Nephron (organoid): ENCODE data around the gene KCNS1.

Experiments
- H3K27ac Mint-ChIP-seq, 3 experiments: 2 replicates each; pipeline ENCODE4 v1.8.0; 2020; ENCODE audit warnings: mixed read lengths in 3 of 3, mild to moderate bottlenecking in 2 of 3, moderate library complexity in 1 of 3
- H3K27me3 Mint-ChIP-seq: 2 replicates; pipeline ENCODE4 v1.8.0; 2021; ENCODE audit warnings: low read depth, mild to moderate bottlenecking, moderate library complexity, mixed read lengths
- H3K36me3 Mint-ChIP-seq: 2 replicates; pipeline ENCODE4 v1.8.0; 2020; ENCODE audit warnings: low read depth, mixed read lengths
- H3K4me1 Mint-ChIP-seq: 2 replicates; pipeline ENCODE4 v1.8.0; 2020; ENCODE audit warnings: mixed read lengths
- H3K4me3 Mint-ChIP-seq, 3 experiments: 2 replicates each; pipeline ENCODE4 v1.8.0; 2020; ENCODE audit warnings: mild to moderate bottlenecking in 3 of 3, mixed read lengths in 3 of 3, moderate library complexity in 2 of 3
- H3K9me3 Mint-ChIP-seq: 2 replicates; pipeline ENCODE4 v1.8.0; 2020; ENCODE audit warnings: mixed read lengths
- TF ChIP-seq, protein P1 (sequence below), 3 experiments: fragments of 200-600 bp; sonication (generic); IDR thresholded peaks; one replicate each; pipeline ENCODE4 v1.5.0; 2021; ENCODE audit warnings: antibody characterized with exemption in 3 of 3; ENCODE audit not compliant: unreplicated experiment in 3 of 3

Gene KCNS1

DNA sequence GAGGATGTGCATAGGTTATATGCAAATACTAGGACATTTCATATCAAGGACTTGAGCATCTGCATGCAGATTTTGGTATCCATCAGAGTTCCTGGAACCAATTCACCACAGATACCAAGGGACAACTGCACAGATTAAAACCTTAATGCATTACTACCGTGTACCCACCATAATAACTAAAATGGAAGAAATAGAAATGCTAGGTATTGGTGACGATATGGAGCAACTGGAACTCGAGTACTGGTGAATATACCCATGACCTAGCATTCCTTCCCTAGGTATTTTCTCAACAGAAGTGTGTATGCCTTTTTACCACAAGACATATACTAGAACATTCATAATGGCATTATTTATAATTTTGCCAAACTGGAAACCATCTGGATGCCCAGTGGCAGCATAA, 18.5 kb downstream of the KCNS1 start:
- peaks cover 52% of the 10 kb centered on the region for H3K36me3 Mint-ChIP-seq
- H3K4me3 Mint-ChIP-seq: no peak overlapping the region
- no peaks in the 10 kb centered on the region for H3K27me3 Mint-ChIP-seq
- H3K9me3 Mint-ChIP-seq: peaks cover 18% of the 10 kb centered on the region
- H3K27ac Mint-ChIP-seq: no peak overlapping the region
- TF ChIP-seq, protein P1, sequence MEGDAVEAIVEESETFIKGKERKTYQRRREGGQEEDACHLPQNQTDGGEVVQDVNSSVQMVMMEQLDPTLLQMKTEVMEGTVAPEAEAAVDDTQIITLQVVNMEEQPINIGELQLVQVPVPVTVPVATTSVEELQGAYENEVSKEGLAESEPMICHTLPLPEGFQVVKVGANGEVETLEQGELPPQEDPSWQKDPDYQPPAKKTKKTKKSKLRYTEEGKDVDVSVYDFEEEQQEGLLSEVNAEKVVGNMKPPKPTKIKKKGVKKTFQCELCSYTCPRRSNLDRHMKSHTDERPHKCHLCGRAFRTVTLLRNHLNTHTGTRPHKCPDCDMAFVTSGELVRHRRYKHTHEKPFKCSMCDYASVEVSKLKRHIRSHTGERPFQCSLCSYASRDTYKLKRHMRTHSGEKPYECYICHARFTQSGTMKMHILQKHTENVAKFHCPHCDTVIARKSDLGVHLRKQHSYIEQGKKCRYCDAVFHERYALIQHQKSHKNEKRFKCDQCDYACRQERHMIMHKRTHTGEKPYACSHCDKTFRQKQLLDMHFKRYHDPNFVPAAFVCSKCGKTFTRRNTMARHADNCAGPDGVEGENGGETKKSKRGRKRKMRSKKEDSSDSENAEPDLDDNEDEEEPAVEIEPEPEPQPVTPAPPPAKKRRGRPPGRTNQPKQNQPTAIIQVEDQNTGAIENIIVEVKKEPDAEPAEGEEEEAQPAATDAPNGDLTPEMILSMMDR (IDR thresholded peaks at IDR 0.05; ENCODE audit: unreplicated experiment in 3 of 3): no peak
- peaks cover 4% of the 10 kb centered on the region for H3K4me1 Mint-ChIP-seq

DNA sequence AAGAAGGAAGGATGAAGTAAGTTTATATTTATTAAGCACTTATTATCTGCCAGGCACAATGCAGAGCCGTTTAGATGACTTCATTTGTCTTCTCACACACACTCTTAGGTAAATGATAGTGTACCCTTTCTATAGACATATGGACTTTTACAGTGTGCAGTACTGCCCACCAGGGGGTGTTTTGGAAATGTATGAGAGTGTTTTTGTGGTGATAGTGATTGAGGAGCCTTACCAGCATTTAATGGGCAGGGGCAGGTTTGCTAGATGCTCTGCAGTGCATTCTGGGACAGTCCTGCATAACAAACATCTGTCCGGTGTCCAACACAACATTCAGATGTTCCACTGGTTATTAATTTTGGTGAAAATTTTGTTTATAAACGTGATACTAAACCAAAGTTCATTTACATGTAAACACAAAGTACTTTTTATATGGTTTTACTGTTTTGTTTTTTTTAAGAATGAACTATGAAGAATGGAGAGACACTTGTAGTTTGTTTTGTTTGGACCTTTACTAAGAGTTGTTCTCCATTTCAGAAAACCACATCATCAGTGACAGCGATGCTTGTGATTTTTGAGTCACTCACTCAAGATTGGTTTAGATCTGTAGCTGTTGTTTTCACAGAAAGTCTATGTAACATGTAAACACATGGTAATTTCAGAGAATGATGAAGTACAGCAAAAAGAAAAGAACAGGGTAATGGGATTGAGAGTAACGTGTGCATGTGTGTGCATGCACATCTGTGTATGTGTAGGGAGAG, 19.9 kb downstream of the KCNS1 start:
- Mint-ChIP-seq H3K4me1 (no peaks in the 10 kb centered on the region), H3K27me3 (no peaks in the 10 kb centered on the region), H3K4me3 (no peak overlapping the region), H3K9me3 (peaks cover 18% of the 10 kb centered on the region), H3K27ac (no peak overlapping the region), H3K36me3 (peaks cover 57% of the 10 kb centered on the region)
- TF ChIP-seq, protein P1 (IDR thresholded peaks at IDR 0.05; ENCODE audit: unreplicated experiment in 3 of 3): peak; percentile 24 to 32 (median 25)

DNA sequence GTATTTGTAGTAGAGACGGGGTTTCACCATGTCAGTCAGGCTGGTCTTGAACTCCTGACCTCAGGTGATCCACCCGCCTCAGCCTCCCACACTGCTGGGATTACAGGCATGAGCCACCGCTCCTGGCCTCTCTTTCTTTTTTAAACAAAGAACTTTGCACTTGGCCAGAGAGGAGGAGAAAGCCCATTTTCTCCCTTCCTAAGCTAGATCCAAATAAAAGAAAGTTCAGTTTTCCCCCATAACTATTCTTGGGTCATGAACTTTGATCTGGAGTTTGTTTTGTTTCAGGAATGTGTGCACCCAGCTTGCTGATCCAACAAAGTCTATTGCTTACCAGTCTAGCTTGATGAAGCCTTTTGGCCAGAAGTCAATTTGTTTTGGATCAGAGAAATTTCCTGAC, 23.4 kb downstream of the KCNS1 start:
- TF ChIP-seq, protein P1 (IDR thresholded peaks at IDR 0.05; ENCODE audit: unreplicated experiment in 3 of 3): no peak

DNA sequence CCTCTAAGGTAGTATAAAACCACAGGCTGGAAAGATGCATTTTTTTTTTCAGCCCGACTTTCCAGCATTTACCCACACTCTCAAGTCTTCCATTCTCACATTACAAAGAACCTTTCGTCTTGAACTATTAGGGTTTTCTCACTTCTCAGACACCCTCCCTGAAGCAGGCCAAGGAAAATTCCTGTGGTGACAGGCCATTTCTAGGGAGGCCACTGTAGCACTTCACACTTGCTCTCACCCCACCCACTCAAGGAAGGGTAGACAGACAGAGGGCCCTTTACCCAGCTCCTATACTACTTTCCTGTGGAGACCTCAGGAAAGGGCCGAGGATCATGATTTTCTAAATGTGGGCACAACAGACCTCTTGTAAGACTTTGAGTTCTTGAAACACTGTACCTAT, 27.7 kb downstream of the KCNS1 start:
- H3K4me3 Mint-ChIP-seq: no peak overlapping the region
- H3K27ac Mint-ChIP-seq: no peak overlapping the region
- no peaks in the 10 kb centered on the region for H3K4me1 Mint-ChIP-seq
- peaks cover 23% of the 10 kb centered on the region for H3K36me3 Mint-ChIP-seq
- no peaks in the 10 kb centered on the region for H3K27me3 Mint-ChIP-seq
- TF ChIP-seq, protein P1 (IDR thresholded peaks at IDR 0.05; ENCODE audit: unreplicated experiment in 3 of 3): no peak
- no peaks in the 10 kb centered on the region for H3K9me3 Mint-ChIP-seq

More for the DNA sequence above, 23.4 kb downstream of the KCNS1 start:
- H3K36me3 Mint-ChIP-seq: peaks cover 41% of the 10 kb centered on the region
- peaks cover 10% of the 10 kb centered on the region for H3K9me3 Mint-ChIP-seq
- no peaks in the 10 kb centered on the region for H3K4me1 Mint-ChIP-seq
- H3K4me3 Mint-ChIP-seq: no peak overlapping the region
- no peaks in the 10 kb centered on the region for H3K27me3 Mint-ChIP-seq
- no peak overlapping the region for H3K27ac Mint-ChIP-seq

DNA sequence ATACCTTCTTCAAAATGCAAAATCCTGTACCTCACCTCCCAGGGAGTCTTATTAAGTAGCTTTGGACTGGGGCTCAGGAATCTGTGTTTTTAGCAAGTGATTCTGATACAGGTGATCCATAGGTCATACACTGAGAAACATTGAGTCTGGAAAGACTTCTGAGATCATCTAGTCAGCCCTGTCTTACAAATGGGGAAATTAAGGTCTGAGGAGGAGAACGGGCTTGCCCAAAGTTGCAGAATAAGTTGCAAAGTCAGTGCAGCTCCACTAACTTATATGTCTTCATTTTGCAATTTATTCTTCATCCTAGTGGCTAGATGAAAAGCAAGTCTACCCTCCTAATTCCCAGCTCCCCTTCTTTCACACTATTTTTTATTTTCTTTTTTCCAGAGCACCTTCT, 28.9 kb downstream of the KCNS1 start:
- no peak overlapping the region for H3K4me3 Mint-ChIP-seq
- no peak overlapping the region for H3K27ac Mint-ChIP-seq
- H3K27me3 Mint-ChIP-seq: no peaks in the 10 kb centered on the region
- TF ChIP-seq, protein P1 (IDR thresholded peaks at IDR 0.05; ENCODE audit: unreplicated experiment in 3 of 3): no peak
- H3K9me3 Mint-ChIP-seq: no peaks in the 10 kb centered on the region
- peaks cover 23% of the 10 kb centered on the region for H3K36me3 Mint-ChIP-seq
- no peaks in the 10 kb centered on the region for H3K4me1 Mint-ChIP-seq
